ENCODE data around the gene ELP4. TPM values are rescaled to one million over a fixed set of nuclear protein-coding genes. Genes with fewer than 3 reads are reported as not detected.
"Not testable (repeated sequence)": the region's sequence is repeated elsewhere in the genome, so short reads cannot be mapped to it uniquely, and the experiment has no call there.

Gene ELP4
- total RNA-seq, 1 experiment from 2014 or later = 24.6 TPM

- not testable (repeated sequence) for DNase-seq (ENCODE audit: low spot score)
Observed at GRCh38 chr11:31697049-31697448, 187.5 kb downstream of the ELP4 start.

GRCh38 chr11:31699066-31699465, 189.5 kb downstream of the ELP4 start:
- DNase-seq (ENCODE audit: low spot score) = no peak

GRCh38 chr11:31702966-31703365, 193.4 kb downstream of the ELP4 start:
- DNase-seq (ENCODE audit: low spot score) = no peak

GRCh38 chr11:31706357-31706756, 196.8 kb downstream of the ELP4 start:
- no peak for DNase-seq (ENCODE audit: low spot score)

GRCh38 chr11:31711137-31711536, 201.6 kb downstream of the ELP4 start:
- DNase-seq (ENCODE audit: low spot score) = peak; percentile 46

GRCh38 chr11:31712851-31713250, 203.3 kb downstream of the ELP4 start:
- DNase-seq (ENCODE audit: low spot score) = no peak

GRCh38 chr11:31714840-31715239, 205.3 kb downstream of the ELP4 start:
- no peak for DNase-seq (ENCODE audit: low spot score)

- DNase-seq (ENCODE audit: low spot score) = no peak
Observed at GRCh38 chr11:31720225-31720624, 210.7 kb downstream of the ELP4 start.

- no peak for DNase-seq (ENCODE audit: low spot score)
Observed at GRCh38 chr11:31720671-31721365, 211.3 kb downstream of the ELP4 start.

GRCh38 chr11:31722754-31723153, 213.2 kb downstream of the ELP4 start:
- DNase-seq (ENCODE audit: low spot score) = no peak

GRCh38 chr11:31725176-31725575, 215.6 kb downstream of the ELP4 start:
- no peak for DNase-seq (ENCODE audit: low spot score)

- DNase-seq (ENCODE audit: low spot score) = no peak
Observed at GRCh38 chr11:31728432-31728831, 218.9 kb downstream of the ELP4 start.

- no peak for DNase-seq (ENCODE audit: low spot score)
Observed at GRCh38 chr11:31740131-31740530, 230.6 kb downstream of the ELP4 start.

- DNase-seq (ENCODE audit: low spot score) = not testable (repeated sequence)
Observed at GRCh38 chr11:31740731-31741368, 231.3 kb downstream of the ELP4 start.

- no peak for DNase-seq (ENCODE audit: low spot score)
Observed at GRCh38 chr11:31747581-31747980, 238.0 kb downstream of the ELP4 start.

GRCh38 chr11:31757260-31757835, 247.8 kb downstream of the ELP4 start:
- DNase-seq (ENCODE audit: low spot score) = no peak

- DNase-seq (ENCODE audit: low spot score) = no peak
Observed at GRCh38 chr11:31761636-31762035, 252.1 kb downstream of the ELP4 start.

- no peak for DNase-seq (ENCODE audit: low spot score)
Observed at GRCh38 chr11:31763296-31763695, 253.7 kb downstream of the ELP4 start.

GRCh38 chr11:31764261-31764660, 254.7 kb downstream of the ELP4 start:
- DNase-seq (ENCODE audit: low spot score) = no peak

GRCh38 chr11:31764766-31765165, 255.2 kb downstream of the ELP4 start:
- no peak for DNase-seq (ENCODE audit: low spot score)

GRCh38 chr11:31767066-31767465, 257.5 kb downstream of the ELP4 start:
- DNase-seq (ENCODE audit: low spot score) = no peak

- no peak for DNase-seq (ENCODE audit: low spot score)
Observed at GRCh38 chr11:31767685-31768084, 258.1 kb downstream of the ELP4 start.
